DOHH2 (cell line): ENCODE data around the gene RUNX1.

Experiments
- H3F3A ChIP-seq: fragments of 200-600 bp; sonication (generic), shearing (Covaris generic); 2 replicates; pipeline ENCODE4 v1.6.0; 2016; ENCODE audit warnings: antibody characterized with exemption, mild to moderate bottlenecking; ENCODE audit not compliant: control insufficient read depth, insufficient read depth
- H3K27ac ChIP-seq: fragments of 200-600 bp; sonication (generic); 2 replicates; pipeline ENCODE4 v1.5.1; 2014; ENCODE audit warnings: low read depth, mild to moderate bottlenecking, low read length, moderate library complexity
- H3K27me3 ChIP-seq: fragments of 200-600 bp; sonication (generic); 2 replicates; pipeline ENCODE4 v1.6.1; 2014; ENCODE audit warnings: mild to moderate bottlenecking, low read length, mixed read lengths; ENCODE audit not compliant: control insufficient read depth
- H3K36me3 ChIP-seq: fragments of 200-600 bp; sonication (generic); 2 replicates; pipeline ENCODE4 v1.6.1; 2014; ENCODE audit warnings: mild to moderate bottlenecking, low read length, moderate library complexity, mixed read lengths; ENCODE audit not compliant: control insufficient read depth
- H3K4me1 ChIP-seq: fragments of 200-600 bp; sonication (generic); 2 replicates; pipeline ENCODE4 v1.6.1; 2014; ENCODE audit warnings: mild to moderate bottlenecking, low read length, mixed read lengths; ENCODE audit not compliant: control insufficient read depth
- H3K4me2 ChIP-seq: fragments of 200-600 bp; sonication (generic); 2 replicates; pipeline ENCODE4 v1.6.0; 2014; ENCODE audit warnings: mild to moderate bottlenecking, low read length, moderate library complexity
- H3K4me3 ChIP-seq: fragments of 200-600 bp; sonication (generic); 2 replicates; pipeline ENCODE4 v1.5.1; 2014; ENCODE audit warnings: mild to moderate bottlenecking, low read length, mixed read lengths
- H3K79me2 ChIP-seq: fragments of 200-600 bp; sonication (generic); 2 replicates; pipeline ENCODE4 v1.6.1; 2014; ENCODE audit warnings: mild to moderate bottlenecking, low read length, mixed read lengths; ENCODE audit not compliant: control insufficient read depth
- H3K9me2 ChIP-seq: fragments of 200-600 bp; sonication (generic); replicated peaks from 2 replicates; pipeline ENCODE4 v1.6.1; 2014; ENCODE audit warnings: mild to moderate bottlenecking, low read length, mixed read lengths; ENCODE audit not compliant: control insufficient read depth
- H3K9me3 ChIP-seq: fragments of 200-600 bp; sonication (generic); 2 replicates; pipeline ENCODE4 v1.6.1; 2014; ENCODE audit warnings: antibody characterized with exemption, low read length, mixed read lengths; ENCODE audit not compliant: control insufficient read depth, insufficient read depth
- H4K20me1 ChIP-seq: fragments of 200-600 bp; sonication (generic); 2 replicates; pipeline ENCODE4 v1.6.0; 2014; ENCODE audit warnings: low read depth, mild to moderate bottlenecking, antibody characterized with exemption, low read length, moderate library complexity; ENCODE audit not compliant: control insufficient read depth, insufficient read depth
- CTCF ChIP-seq: fragments of 200-600 bp; sonication (generic); IDR thresholded peaks from one replicate; pipeline ENCODE4 v1.5.1; 2014; ENCODE audit warnings: antibody characterized with exemption, mild to moderate bottlenecking, low read depth, low read length; ENCODE audit not compliant: poor library complexity, severe bottlenecking
- EZH2phosphoT487 ChIP-seq: fragments of 200-600 bp; sonication (generic); IDR thresholded peaks from 2 replicates; pipeline ENCODE4 v1.6.1; 2017; ENCODE audit warnings: borderline replicate concordance, mild to moderate bottlenecking, antibody characterized with exemption, low read length, moderate library complexity, mixed read lengths

The RUNX1 gene

DNA sequence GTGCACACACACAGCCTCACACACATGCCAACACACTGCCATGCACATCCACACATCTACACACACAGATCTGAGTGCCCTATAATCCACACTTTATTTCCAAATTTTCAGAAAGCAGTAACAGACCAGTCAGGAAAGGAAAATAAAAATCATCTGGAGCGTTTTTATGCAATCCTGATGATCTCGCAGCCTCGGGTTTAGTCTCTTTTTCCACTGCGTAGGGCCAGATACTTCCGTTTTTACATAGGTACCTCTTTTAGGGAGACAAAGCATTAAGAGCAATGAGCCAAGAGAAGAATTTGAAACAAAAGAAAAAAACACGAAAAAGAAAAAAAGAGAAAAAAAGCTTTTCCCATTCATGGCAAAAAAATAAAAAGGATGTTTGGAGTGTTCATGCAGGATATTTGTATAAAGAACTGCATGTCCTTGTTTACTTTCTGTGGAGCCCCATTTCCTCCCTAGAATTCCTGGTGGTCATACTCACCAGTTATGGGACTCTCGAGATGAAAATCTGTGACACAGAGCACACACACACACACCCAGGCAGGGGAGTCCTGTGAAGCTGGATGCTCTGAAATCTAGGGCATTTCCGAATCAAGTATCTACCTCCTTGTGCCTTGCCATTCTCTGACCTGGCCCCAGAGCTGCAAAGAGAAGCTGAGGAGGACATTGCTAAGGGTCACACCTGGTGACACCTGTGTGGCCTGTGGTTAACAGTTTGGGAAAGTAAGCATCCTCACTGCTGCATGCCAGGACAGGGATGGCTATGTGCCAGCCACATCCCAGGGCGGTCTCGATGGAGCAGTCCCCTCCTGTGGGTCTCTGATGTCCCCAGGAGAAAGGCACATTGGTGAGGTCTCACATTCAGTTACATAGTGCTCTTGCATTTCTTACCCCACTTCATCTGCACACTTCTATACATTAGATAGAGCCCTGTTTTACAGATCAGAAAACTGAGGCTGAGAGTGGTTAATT, 83.6 kb downstream of the RUNX1 start:
- Histone ChIP-seq H3K4me1 (0 out of 2 replicates have a peak, but pooled peaks cover 7% of the 10 kb centered on the region), H3K79me2 (peaks cover 88% of the 10 kb centered on the region), H3K4me3 (no peak overlapping the region), H3K27ac (no peak overlapping the region), H3K27me3 (no peaks in the 10 kb centered on the region), H3K36me3 (peaks cover 40% of the 10 kb centered on the region), H3K9me3 (no peaks in the 10 kb centered on the region), H3K4me2 (no peak overlapping the region), H3F3A (no peaks in the 10 kb centered on the region), H4K20me1 (peaks cover 28% of the 10 kb centered on the region; the same call in 1 of the 2 replicates), H3K9me2 (no peaks in the 10 kb centered on the region)
- TF ChIP-seq CTCF (no peak), EZH2phosphoT487 (no peak)

DNA sequence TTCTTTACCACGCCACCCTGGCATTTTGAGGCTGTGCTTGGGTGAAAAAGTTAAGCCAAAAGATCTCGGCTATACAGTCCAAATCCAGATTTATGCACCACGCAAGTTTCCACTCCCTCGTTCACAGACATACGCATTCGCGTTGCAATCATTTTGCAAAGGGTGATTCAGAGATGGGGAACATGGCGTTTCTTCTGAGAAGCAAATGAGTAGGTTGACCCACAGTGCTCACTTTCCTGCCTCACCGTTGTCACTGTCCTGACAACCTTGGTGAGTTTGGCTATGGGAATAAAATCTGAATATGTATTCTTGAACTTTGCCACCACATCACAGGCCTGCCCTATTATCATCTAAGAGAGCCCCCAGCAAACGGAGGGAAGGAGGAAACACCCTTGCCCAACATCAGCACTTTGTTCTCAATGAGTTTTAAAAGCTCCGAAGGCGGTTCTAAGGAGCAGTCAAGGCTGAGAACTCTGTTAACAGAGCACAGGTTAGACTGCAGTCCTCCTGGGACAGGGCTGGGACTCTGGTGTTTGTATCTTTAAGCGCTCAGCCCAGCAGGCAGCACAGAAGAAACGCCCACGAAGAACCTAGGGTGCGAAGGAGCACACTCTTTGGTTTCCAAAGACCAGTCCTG, 86.4 kb downstream of the RUNX1 start:
- H3K4me1 ChIP-seq, result no peaks in the 10 kb centered on the region
- no peak overlapping the region for H3K27ac ChIP-seq
- no peaks in the 10 kb centered on the region for H3K27me3 ChIP-seq
- H4K20me1 ChIP-seq, result peaks cover 15% of the 10 kb centered on the region; the same call in 1 of the 2 replicates
- no peaks in the 10 kb centered on the region for H3K9me2 ChIP-seq
- H3K9me3 ChIP-seq, result no peaks in the 10 kb centered on the region
- H3F3A ChIP-seq, result no peaks in the 10 kb centered on the region
- H3K4me2 ChIP-seq, result no peak overlapping the region
- no peak for TF ChIP-seq EZH2phosphoT487
- TF ChIP-seq CTCF, result no peak
- peaks cover 16% of the 10 kb centered on the region for H3K36me3 ChIP-seq
- no peak overlapping the region for H3K4me3 ChIP-seq
- H3K79me2 ChIP-seq, result peaks cover 81% of the 10 kb centered on the region

GRCh38 chr21:34962136-34962535, 87.0 kb downstream of the RUNX1 start:
- H3K4me3 ChIP-seq, result no peak overlapping the region

More at GRCh38 chr21:34962136-34962535, 87.0 kb downstream of the RUNX1 start:
- no peaks in the 10 kb centered on the region for H3K27me3 ChIP-seq
- no peaks in the 10 kb centered on the region for H3K9me3 ChIP-seq
- TF ChIP-seq EZH2phosphoT487, result no peak
- TF ChIP-seq CTCF, result no peak
- H3F3A ChIP-seq, result no peaks in the 10 kb centered on the region
- H3K9me2 ChIP-seq, result no peaks in the 10 kb centered on the region
- no peak overlapping the region for H3K27ac ChIP-seq
- peaks cover 15% of the 10 kb centered on the region; the same call in 1 of the 2 replicates for H4K20me1 ChIP-seq
- H3K4me2 ChIP-seq, result no peak overlapping the region
- no peaks in the 10 kb centered on the region for H3K4me1 ChIP-seq
- peaks cover 82% of the 10 kb centered on the region for H3K79me2 ChIP-seq
- H3K36me3 ChIP-seq, result peaks cover 15% of the 10 kb centered on the region; the same call in 1 of the 2 replicates
